KG1 (cell line): ENCODE results near the gene PLEKHN1.
"Not testable (repeated sequence)": the region's sequence is repeated elsewhere in the genome, so short reads cannot be mapped to it uniquely, and the experiment has no call there.

Experiments
- DNase-seq: peaks from one replicate; lab custom pipeline; 2025; lab: John Stamatoyannopoulos, UW

The PLEKHN1 gene

DNA sequence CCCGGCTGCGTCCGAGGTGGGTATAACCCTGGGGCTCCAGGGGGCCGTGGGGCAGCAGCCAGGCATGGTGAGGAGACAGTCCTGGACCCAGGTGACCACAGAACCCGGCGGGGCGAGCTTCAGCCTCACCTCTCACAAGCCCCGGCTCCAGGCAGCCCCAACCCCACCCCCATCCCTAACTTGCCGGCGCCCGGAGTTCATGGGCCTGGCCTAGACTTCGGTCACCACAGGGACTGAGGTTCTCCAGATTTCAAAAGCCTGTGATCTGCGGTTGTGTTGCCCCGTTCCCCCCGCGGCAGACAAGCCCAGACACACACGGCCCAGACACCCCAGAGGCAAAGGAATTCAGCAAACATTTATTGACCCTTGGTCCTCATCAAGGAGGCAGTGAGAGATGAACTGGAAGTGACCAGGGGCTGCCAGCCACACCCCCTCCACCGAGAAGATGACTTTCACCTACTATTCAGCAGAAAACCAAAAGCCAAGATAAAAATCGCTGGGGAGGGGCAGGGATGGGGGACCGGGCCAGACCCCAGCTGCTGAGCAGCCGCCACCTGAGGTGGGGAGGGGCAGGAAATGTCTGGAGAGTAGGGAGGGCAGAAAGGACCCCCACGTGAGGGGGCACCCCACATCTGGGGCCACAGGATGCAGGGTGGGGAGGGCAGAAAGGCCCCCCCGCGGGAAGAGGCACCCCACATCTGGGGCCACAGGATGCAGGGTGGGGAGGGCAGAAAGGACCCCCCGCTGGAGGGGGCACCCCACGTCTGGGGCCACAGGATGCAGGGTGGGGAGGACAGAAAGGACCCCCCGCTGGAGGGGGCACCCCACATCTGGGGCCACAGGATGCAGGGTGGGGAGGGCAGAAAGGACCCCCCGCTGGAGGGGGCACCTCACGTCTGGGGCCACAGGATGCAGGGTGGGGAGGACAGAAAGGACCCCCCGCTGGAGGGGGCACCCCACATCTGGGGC lies 29.7 kb downstream of the PLEKHN1 start:
- DNase-seq: no peak

DNA sequence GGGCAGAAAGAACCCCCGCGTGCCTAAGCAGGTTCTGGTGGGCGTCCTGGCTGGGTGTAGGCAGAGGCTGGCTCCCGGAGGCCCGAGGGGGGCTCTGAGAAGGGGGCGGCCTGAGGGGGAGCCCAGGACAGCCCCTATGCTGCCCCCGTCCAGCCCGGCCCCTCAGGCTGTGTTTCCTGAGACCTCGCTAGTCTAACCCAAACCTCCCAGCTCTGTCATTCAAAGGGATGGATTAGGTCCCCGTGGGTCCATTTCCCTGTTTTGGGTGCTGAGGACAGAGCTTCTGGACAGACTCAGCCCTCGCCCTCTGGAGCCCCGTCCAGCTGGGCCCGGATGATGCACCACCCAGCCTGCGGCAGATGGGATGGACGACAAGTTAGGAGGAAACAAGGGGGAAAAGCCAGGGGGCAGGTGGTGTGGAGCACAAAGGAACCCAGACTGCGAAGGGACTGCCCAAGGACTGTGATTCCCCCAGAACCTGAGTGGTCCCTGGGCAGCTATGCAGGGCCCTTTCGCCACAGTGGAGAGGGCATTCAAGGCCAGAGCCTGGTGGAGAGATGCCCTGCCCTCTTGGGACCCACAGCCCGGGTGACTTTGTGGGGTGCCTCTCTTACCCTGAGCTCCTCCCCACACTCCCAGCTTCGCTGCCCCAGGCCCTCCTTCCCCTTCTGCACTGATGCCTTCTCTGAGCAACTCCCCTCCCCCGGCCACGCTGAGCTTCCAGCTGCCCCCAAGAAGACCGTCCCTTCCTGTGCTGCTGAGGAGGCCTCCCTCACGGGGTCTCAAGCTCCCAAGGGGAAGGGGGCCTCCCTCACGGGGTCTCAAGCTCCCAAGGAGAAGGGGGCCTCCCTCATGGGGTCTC lies 30.8 kb downstream of the PLEKHN1 start:
- DNase-seq: no peak

GRCh38 chr1:997713-997992 lies 31.4 kb downstream of the PLEKHN1 start:
- no peak for DNase-seq

GRCh38 chr1:997993-998744 lies 31.9 kb downstream of the PLEKHN1 start:
- DNase-seq: no peak

DNA sequence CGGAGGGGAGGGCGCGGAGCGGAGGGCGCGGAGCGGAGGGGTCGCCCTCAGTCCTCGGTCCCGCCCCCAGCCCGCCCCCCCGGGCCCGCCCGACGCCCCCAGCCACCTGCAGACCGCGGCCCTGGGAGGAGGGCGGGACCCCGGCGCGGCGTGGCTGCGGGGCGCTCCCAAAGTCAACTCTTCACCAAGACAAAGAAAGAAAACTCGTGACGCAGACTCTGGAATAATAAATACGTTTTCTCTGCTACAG lies 32.4 kb downstream of the PLEKHN1 start:
- no peak for DNase-seq

DNA sequence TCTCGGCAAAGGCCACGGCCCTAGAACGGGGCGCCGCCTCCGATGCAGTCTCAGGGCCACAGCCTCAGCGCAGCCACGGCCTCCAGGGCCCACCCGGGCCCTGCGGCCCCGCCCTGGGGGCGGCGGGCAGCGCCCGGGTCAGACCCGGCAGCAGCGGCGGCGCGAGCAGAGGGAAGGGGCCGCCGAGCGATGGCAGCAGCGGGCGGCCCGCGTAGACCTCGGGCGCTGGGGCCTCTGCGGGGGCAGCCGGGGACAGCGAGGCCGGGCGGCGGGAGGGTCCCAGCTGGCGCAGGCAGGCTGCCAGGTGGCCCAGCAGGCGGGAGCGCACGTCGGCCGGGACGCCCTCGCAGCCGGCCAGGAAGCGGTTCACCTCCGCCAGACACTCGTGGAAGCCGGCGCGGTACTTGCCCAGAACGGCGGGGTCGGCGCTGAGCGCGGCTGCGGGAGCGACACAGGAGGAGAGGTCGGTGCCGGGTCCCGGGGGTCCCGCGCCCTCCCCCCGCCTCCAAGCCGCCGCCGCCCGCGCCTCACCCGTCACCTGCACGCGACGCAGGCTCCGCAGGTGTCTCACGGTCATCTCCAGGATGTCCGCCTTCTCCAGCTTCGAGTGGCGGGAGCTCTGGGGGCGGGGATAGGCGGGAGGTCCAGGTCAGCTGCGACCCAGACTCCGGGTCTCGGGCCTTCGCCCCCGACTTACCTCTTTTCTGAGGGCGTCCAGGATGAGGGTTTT lies 32.9 kb downstream of the PLEKHN1 start:
- DNase-seq: no peak

DNA sequence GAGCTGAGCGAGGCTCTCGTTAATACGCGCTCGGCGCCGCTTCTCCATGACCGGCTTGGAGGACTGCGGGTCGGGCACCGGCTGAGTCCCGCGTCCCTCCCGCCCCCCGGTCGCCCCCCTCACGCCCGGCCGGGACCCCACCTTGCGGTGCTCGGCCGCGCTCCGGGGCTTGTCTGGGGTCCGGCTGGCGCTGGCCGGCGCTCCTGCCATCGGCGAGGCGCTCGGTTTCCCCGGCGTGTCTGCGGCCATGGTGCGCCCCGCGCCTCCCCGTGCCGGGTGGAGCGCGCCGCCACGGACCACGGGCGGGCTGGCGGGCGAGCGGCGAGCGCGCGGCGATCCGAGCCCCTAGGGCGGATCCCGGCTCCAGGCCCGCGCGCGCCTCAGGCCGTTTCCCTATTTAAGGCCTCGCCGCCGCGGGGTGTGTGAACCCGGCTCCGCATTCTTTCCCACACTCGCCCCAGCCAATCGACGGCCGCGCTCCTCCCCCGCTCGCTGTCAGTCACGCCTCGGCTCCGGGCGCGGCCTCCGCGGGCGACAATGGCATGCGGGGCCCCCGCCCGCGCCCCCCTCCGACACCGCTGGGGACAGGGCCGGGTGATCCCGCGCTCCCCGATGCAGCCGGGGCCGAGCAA lies 33.6 kb downstream of the PLEKHN1 start, which contains the start of gene HES4:
TSS of gene HES4 (minus strand) at position 373 of the 632 bp plus-strand sequence. CDS start at position 249, 124 bp downstream.
- DNase-seq: no peak

DNA sequence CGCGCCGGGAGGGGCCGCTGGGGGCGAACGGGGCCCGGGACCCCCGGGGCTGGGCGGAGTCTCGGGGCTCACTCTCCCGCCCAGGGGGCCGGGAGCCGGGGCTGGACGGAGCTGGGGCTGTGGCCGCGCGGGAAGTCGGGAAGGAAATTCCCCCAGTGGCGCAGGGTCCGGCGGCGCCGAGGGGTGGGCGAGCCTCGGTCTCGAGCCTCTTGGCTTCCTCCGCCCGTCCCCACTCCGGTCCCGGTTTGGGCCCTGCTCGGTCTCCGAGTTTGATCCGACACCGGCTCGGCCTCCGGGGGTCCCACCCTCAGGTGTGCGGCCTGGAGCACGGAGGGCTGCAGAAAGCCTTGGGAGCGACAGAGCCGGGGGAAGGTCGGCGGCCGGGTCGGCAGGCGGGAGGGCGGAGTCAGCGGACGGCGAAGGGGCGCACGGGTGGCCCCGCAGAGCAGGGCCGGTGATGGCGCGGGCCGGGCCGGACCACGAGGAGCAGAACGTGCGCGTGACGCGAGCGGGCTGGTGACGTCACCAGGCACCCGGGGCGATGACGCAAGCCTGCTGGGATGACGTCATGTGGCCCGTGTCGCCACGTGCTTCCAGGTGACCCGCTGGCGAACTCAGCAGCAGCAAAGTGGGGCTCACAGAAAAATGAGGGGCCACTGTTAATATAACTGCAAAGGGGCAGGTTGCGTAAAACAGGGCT lies 34.2 kb downstream of the PLEKHN1 start:
- DNase-seq: no peak

DNA sequence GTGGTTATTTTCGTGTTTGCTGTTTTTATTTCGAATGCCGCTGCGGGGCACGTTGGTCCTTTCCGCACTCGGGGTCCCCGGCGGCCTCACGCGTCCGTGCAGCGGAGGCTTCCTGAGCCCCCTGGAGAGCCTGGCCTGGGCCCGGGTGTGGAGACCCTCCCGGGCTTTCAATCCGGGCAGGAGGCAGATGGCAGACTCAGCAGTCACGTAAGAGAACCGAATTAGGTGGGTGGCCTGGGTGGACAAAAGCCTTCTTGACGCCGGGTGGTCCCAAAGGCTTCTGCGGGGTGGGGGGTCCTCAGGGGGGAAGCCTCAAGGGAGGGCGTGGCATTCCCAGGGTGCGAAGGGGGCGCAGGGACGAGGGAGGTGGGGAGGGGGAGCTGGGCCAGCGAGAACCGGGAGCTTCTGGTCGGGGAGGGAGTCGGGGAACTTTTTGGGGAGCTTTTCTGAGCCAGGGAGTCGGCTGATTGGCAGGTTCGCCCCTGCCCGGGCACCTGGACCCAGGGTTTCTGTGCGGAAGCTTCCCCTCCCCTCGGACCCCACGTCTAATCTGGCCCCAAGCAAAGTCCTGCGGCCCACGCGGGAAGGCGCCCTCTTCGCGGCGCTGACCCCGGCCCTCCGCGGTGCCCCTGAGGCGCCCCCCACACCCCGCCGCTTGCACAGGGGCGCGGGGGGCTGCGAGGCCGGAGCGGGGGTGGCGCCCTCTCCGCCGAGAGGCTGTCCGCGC lies 34.9 kb downstream of the PLEKHN1 start:
- no peak for DNase-seq

- no peak for DNase-seq
Measured at GRCh38 chr1:1003618-1004419, 37.5 kb downstream of the PLEKHN1 start.

- DNase-seq: no peak
Measured at GRCh38 chr1:1004420-1004779, 38.1 kb downstream of the PLEKHN1 start.

DNA sequence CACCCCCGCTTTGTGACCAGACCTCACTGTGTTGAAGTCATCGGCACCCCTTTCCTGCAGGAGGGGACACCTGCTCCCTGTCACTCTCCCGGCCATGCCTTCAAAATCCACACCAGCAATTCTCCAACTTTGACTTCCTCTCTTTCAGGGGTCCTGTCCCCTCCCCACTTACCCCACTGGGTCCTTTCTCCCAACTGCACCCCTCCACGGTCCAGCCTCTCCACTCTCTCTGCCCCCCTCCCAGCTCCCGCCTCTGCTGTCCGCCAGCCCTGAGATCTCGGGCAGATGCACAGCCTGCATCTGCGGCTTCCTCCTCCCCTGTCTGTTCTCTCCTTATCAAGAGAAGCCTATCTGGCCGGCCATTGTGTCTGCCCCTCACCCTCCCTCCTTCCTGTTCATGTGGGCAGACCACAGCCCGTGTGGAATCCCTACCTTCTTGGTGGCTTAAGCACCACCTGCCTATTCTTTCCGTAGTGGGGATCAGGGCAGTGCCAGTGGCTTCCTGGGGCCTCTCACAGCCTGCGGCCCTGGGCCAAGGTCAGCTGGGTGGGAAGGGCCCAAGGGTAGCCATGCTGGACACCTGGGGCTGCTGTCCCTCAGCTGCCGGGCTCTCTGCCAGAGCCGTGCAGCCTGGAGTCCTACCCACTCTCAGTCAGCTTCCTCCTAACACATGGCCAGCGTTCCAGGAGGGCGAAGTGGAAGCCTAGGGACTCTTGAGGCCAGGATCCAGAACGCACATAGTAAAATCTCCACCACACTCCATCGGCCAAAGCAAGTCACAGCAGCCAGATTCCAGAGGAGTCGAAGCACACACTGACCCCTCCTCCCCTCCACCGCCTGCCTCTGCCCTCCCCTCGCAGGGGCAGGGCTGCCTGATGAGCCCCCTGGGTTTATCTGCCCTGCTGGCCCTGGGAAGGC lies 38.8 kb downstream of the PLEKHN1 start:
- DNase-seq: no peak

DNA sequence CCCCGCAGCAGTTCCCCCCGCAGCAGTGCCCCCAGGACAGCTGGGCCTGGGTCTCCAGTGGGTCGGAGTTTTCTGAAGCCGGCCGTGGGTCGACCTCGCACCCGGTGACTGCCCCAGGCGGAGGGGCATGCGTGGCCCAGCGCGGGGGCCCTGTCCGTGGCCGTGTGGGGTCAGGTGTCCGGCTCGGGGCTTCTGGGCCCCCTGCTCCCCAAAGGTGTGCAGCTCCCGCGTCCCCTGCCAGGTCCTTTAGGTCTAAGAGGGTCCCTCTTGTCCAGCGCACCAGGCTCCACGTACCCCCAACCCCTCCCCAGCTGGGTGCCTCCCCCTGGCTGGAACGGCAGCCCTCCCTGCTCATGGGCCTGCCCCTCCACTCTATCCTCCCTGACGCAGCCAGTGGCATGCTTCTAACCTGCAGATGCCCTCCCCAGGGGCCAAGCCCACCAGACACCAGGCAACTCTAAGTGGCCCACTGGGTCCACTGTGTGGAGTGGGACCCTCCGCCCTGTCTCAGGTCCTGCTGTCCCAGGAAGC lies 39.6 kb downstream of the PLEKHN1 start:
- DNase-seq: no peak

- no peak for DNase-seq
Measured at GRCh38 chr1:1006305-1007159, 40.2 kb downstream of the PLEKHN1 start.

- DNase-seq: not testable (repeated sequence)
Measured at GRCh38 chr1:1010131-1010530, 43.8 kb downstream of the PLEKHN1 start.

DNA sequence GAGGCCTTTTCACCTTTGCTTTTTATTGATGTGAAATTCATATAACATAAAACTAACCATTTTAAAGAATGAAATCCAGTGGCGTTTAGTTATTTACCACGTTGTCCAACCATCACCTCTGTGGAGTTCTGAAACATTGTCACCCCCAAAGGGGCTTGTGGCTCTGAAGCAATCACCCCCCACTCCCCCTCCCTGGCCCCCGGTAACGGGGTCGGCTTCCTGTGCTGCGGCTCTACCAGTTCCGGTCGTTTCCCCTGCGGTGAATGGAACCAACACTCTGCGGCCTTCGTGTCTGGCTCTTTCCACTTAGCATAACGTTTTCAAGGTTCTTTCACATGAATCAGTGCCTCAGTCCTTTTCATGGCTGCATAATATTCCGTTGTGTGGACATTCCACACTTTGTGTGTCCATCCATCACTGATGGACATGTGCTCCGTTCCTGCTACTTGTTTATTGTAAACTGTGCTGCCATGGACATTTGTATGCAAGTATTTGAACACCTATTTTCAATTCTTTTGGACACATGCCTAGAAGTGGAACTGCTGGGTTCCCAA lies 45.2 kb downstream of the PLEKHN1 start:
- no peak for DNase-seq

- DNase-seq: not testable (repeated sequence)
Measured at GRCh38 chr1:1012736-1013104, 46.4 kb downstream of the PLEKHN1 start.
